HEK293T (cell line): ENCODE data around the gene LTB4R.

Source experiments
- BHLHE40 ChIP-seq: fragments of 450-650 bp; IDR thresholded peaks from 2 replicates; pipeline ENCODE4 v1.6.1; 2016; ENCODE audit warnings: mild to moderate bottlenecking, moderate library complexity, borderline replicate concordance
- ELF4 ChIP-seq: fragments of 450-650 bp; IDR thresholded peaks from 2 replicates; pipeline ENCODE4 v1.6.1; 2017; ENCODE audit warnings: antibody characterized with exemption
- FOXA1 ChIP-seq: fragments of 450-650 bp; IDR thresholded peaks from 2 replicates; pipeline ENCODE4 v1.6.1; 2016; ENCODE audit warnings: mild to moderate bottlenecking
- FOXK2 ChIP-seq: fragments of 450-650 bp; IDR thresholded peaks from 2 replicates; pipeline ENCODE4 v1.6.1; 2016; ENCODE audit warnings: mild to moderate bottlenecking
- FOXM1 ChIP-seq: fragments of 450-650 bp; IDR thresholded peaks from 2 replicates; pipeline ENCODE4 v1.6.1; 2017; ENCODE audit warnings: mild to moderate bottlenecking, borderline replicate concordance
- HDGF ChIP-seq: fragments of 450-650 bp; IDR thresholded peaks from 2 replicates; pipeline ENCODE4 v1.6.1; 2017; ENCODE audit warnings: antibody characterized with exemption, borderline replicate concordance
- L3MBTL2 ChIP-seq: fragments of 450-650 bp; conservative IDR thresholded peaks from 2 replicates; pipeline ENCODE4 v1.6.1; 2016; ENCODE audit warnings: mild to moderate bottlenecking
- LEF1 ChIP-seq: fragments of 450-650 bp; IDR thresholded peaks from 2 replicates; pipeline ENCODE4 v1.6.1; 2017; ENCODE audit warnings: mild to moderate bottlenecking, borderline replicate concordance
- PKNOX1 ChIP-seq: fragments of 450-650 bp; IDR thresholded peaks from 2 replicates; pipeline ENCODE4 v1.6.1; 2016
- SP1 ChIP-seq: fragments of 450-650 bp; IDR thresholded peaks from 2 replicates; pipeline ENCODE4 v1.6.1; 2017
- SUZ12 ChIP-seq: fragments of 450-650 bp; IDR thresholded peaks from 2 replicates; pipeline ENCODE4 v1.6.1; 2016; ENCODE audit warnings: mild to moderate bottlenecking
- TARDBP ChIP-seq: fragments of 450-650 bp; IDR thresholded peaks from 2 replicates; pipeline ENCODE4 v1.6.1; 2016
- ZNF384 ChIP-seq: fragments of 450-650 bp; IDR thresholded peaks from 2 replicates; pipeline ENCODE4 v1.6.1; 2016

- TF ChIP-seq HDGF (no peak), FOXA1 (no peak), TARDBP (no peak), SUZ12 (no peak), PKNOX1 (no peak), FOXK2 (no peak), SP1 (no peak), L3MBTL2 (no peak), ZNF384 (no peak), ELF4 (no peak), BHLHE40 (no peak), FOXM1 (no peak), LEF1 (no peak)
Observed at GRCh38 chr14:24304019-24304387, 7.3 kb upstream of the LTB4R start.
